IPS DF 19.7 (cell line): ENCODE results near the gene NRXN3.
"Not testable (repeated sequence)": the region's sequence is repeated elsewhere in the genome, so short reads cannot be mapped to it uniquely, and the experiment has no call there.

Experiments used
- DNase-seq: peaks from one replicate; pipeline ENCODE4 v3.0.0-alpha.2; 2013; ENCODE audit warnings: low read depth, low spot score

Gene NRXN3

GRCh38 chr14:79724934-79725717 is 1555.0 kb downstream of the NRXN3 start:
- DNase-seq = no peak

- no peak for DNase-seq
These were observed 1557.7 kb downstream of the NRXN3 start for GRCh38 chr14:79727900-79728299.

GRCh38 chr14:79728331-79728730 is 1558.2 kb downstream of the NRXN3 start:
- DNase-seq = no peak

GRCh38 chr14:79729731-79730130 is 1559.6 kb downstream of the NRXN3 start:
- no peak for DNase-seq

GRCh38 chr14:79730196-79730595 is 1560.0 kb downstream of the NRXN3 start:
- DNase-seq = no peak

GRCh38 chr14:79730953-79731352 is 1560.8 kb downstream of the NRXN3 start:
- no peak for DNase-seq

- no peak for DNase-seq
These were observed 1562.9 kb downstream of the NRXN3 start for GRCh38 chr14:79732911-79733655.

- DNase-seq = no peak
These were observed 1564.0 kb downstream of the NRXN3 start for GRCh38 chr14:79734151-79734550.

GRCh38 chr14:79734656-79735055 is 1564.5 kb downstream of the NRXN3 start:
- DNase-seq = no peak

- DNase-seq = no peak
These were observed 1564.9 kb downstream of the NRXN3 start for GRCh38 chr14:79735121-79735520.

GRCh38 chr14:79740066-79740601 is 1570.0 kb downstream of the NRXN3 start:
- DNase-seq = no peak

- DNase-seq = no peak
These were observed 1572.0 kb downstream of the NRXN3 start for GRCh38 chr14:79742142-79742541.

GRCh38 chr14:79745046-79745445 is 1574.9 kb downstream of the NRXN3 start:
- DNase-seq = no peak

- DNase-seq = no peak
These were observed 1578.9 kb downstream of the NRXN3 start for GRCh38 chr14:79749065-79749464.

- no peak for DNase-seq
These were observed 1588.8 kb downstream of the NRXN3 start for GRCh38 chr14:79758985-79759384.

- no peak for DNase-seq
These were observed 1594.2 kb downstream of the NRXN3 start for GRCh38 chr14:79764323-79764722.

- no peak for DNase-seq
These were observed 1596.3 kb downstream of the NRXN3 start for GRCh38 chr14:79766511-79766910.

GRCh38 chr14:79767251-79767650 is 1597.1 kb downstream of the NRXN3 start:
- no peak for DNase-seq

GRCh38 chr14:79767721-79768120 is 1597.5 kb downstream of the NRXN3 start:
- not testable (repeated sequence) for DNase-seq

- DNase-seq = no peak
These were observed 1611.7 kb downstream of the NRXN3 start for GRCh38 chr14:79781882-79782281.

- no peak for DNase-seq
These were observed 1612.9 kb downstream of the NRXN3 start for GRCh38 chr14:79783041-79783440.

GRCh38 chr14:79786522-79786921 is 1616.3 kb downstream of the NRXN3 start:
- no peak for DNase-seq

GRCh38 chr14:79788346-79788745 is 1618.2 kb downstream of the NRXN3 start:
- no peak for DNase-seq
